Activated CD4-positive, alpha-beta memory T cell treated with anti-CD3 and anti-CD28 coated beads for 36 hours (primary cell): ENCODE data around the gene PPIG. TPM values are rescaled to one million over a fixed set of nuclear protein-coding genes. Genes with fewer than 3 reads are reported as not detected.
"Not testable (repeated sequence)": the region's sequence is repeated elsewhere in the genome, so short reads cannot be mapped to it uniquely, and the experiment has no call there.

Experiments
- CTCF ChIA-PET: fragments of 350-600 bp; sonication (Branson Sonifier 250); formaldehyde crosslinking; loops from one replicate; lab custom pipeline; 2021; ENCODE audit warnings: antibody characterized with exemption, inconsistent platforms; lab: Charles Lee
- POLR2A ChIA-PET: fragments of 350-600 bp; sonication (Branson Sonifier 250); formaldehyde crosslinking; loops from one replicate; lab custom pipeline; 2021; ENCODE audit warnings: antibody characterized with exemption; lab: Charles Lee
- DNase-seq: peaks from one replicate; pipeline ENCODE4 v3.0.0-alpha.2; 2020
- H3K27ac Mint-ChIP-seq: one replicate; pipeline ENCODE4 v1.8.0; 2021; ENCODE audit warnings: mixed read lengths
- H3K27me3 Mint-ChIP-seq: one replicate; pipeline ENCODE4 v1.8.0; 2021; ENCODE audit warnings: mixed read lengths
- H3K36me3 Mint-ChIP-seq: one replicate; pipeline ENCODE4 v1.8.0; 2021; ENCODE audit warnings: mixed read lengths
- H3K4me1 Mint-ChIP-seq: one replicate; pipeline ENCODE4 v1.8.0; 2021; ENCODE audit warnings: low read depth, mixed read lengths
- H3K4me3 Mint-ChIP-seq: one replicate; pipeline ENCODE4 v1.8.0; 2021; ENCODE audit warnings: mild to moderate bottlenecking, mixed read lengths
- H3K9me3 Mint-ChIP-seq: one replicate; pipeline ENCODE4 v1.8.0; 2021; ENCODE audit warnings: mixed read lengths
- intact Hi-C: fragments of 100-400 bp; cut with micrococcal nuclease; formaldehyde crosslinking; loops from one replicate; pipeline ENCODE4 v1.15.1; 2023
- total RNA-seq, 2 experiments: library from RNA; stranded (reverse); gene quantifications; one replicate each; pipeline ENCODE4 v1.2.3, GENCODE V29; 2021

Gene PPIG
- total RNA-seq, 2 experiments from 2014 or later = 52.3 to 55.3 TPM

DNA sequence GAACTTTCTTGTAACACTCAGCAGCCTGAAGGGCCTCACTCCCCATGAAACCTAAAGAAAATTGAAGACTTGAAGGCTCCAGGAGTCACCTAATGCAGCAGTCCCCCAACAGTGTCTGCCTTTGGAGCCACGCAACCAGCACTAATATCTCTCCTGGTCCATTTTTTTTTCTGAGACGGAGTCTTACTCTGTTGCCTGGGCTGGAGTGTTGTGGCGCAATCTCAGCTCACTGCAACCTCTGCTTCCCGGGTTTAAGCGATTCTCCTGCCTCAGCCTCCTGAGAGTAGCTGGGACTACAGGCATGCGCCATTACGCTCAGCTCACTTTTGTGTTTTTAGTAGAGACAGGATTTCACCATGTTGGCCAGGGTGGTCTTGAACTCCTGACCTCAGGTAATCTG, 12.4 kb downstream of the PPIG start:
- H3K27ac Mint-ChIP-seq, H3K9me3 Mint-ChIP-seq, H3K27me3 Mint-ChIP-seq, H3K4me3 Mint-ChIP-seq, intact Hi-C loops, CTCF ChIA-PET, POLR2A ChIA-PET, DNase-seq, H3K36me3 Mint-ChIP-seq: not testable (repeated sequence)
- peaks cover 23% of the 10 kb centered on the region for H3K4me1 Mint-ChIP-seq

DNA sequence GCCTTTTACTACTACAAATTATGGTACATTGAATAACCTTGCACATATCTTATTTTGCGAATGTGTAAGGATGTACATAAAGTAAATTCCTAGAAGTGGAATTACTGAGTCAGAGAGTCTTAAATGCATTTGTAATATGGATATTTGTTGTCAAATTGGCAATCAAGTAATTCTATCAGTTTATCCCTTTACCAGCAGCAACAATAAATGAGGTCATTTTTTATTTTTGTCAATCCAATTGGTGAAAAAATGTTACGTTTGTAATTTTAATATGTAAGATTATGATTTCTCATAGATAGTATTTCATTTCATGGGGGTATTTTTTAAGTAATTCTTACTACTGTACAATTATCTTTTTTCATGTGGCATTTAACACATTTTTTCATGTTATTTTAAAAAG, 14.8 kb downstream of the PPIG start:
- intact Hi-C loops = no loop called here
- H3K36me3 Mint-ChIP-seq = peaks cover 1% of the 10 kb centered on the region
- H3K9me3 Mint-ChIP-seq = no peaks in the 10 kb centered on the region
- H3K27me3 Mint-ChIP-seq = no peaks in the 10 kb centered on the region
- no peak overlapping the region for H3K27ac Mint-ChIP-seq
- ChIA-PET POLR2A (no interaction called here), CTCF (no interaction called here)
- no peak for DNase-seq
- H3K4me3 Mint-ChIP-seq = no peak overlapping the region
- H3K4me1 Mint-ChIP-seq = peaks cover 20% of the 10 kb centered on the region

DNA sequence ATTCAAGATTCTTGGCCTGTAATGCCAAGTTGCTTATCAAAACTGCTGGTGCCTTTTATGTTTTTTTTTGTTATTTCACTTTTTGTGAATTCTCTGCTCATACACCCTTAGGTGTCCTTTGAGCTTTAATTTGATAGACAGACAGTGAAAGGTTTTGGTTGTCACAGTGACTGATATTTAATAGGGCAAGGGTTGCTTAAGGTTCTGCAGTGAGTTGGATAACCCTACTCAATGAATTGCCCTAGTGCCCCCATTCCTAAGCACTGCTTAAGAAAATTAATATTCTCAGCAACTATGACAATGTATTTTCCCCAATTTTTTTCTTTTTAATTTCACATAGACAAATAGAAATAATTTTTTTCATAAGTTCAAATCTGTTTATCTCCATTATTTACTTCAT, 15.4 kb downstream of the PPIG start:
- no peaks in the 10 kb centered on the region for H3K27me3 Mint-ChIP-seq
- CTCF ChIA-PET = interaction anchor here (0.7 kb wide), 1 partner anchor 13 kb away, joined by 3 read pairs; no protein-coding TSS in a partner anchor
- no peak overlapping the region for H3K27ac Mint-ChIP-seq

GRCh38 chr2:169609264-169609663, 25.1 kb downstream of the PPIG start:
- no peaks in the 10 kb centered on the region for H3K27me3 Mint-ChIP-seq
- POLR2A ChIA-PET = no interaction called here
- H3K4me1 Mint-ChIP-seq = no peaks in the 10 kb centered on the region
- H3K36me3 Mint-ChIP-seq = peaks cover 52% of the 10 kb centered on the region
- CTCF ChIA-PET = no interaction called here
- no peak overlapping the region for H3K4me3 Mint-ChIP-seq
- no peaks in the 10 kb centered on the region for H3K9me3 Mint-ChIP-seq
- no peak for DNase-seq
- no peak overlapping the region for H3K27ac Mint-ChIP-seq
- intact Hi-C loops = no loop called here

More for the DNA sequence above, 15.4 kb downstream of the PPIG start:
- H3K36me3 Mint-ChIP-seq = peaks cover 1% of the 10 kb centered on the region
- intact Hi-C loops = no loop called here
- peaks cover 20% of the 10 kb centered on the region for H3K4me1 Mint-ChIP-seq
- no peak overlapping the region for H3K4me3 Mint-ChIP-seq
- POLR2A ChIA-PET = no interaction called here
- no peak for DNase-seq
- H3K9me3 Mint-ChIP-seq = no peaks in the 10 kb centered on the region

- H3K4me1 Mint-ChIP-seq = peaks cover 9% of the 10 kb centered on the region
- DNase-seq = no peak
- intact Hi-C loops = no loop called here
- H3K27me3 Mint-ChIP-seq = no peaks in the 10 kb centered on the region
- peaks cover 82% of the 10 kb centered on the region for H3K36me3 Mint-ChIP-seq
- ChIA-PET POLR2A (no interaction called here), CTCF (interaction anchor here (0.6 kb wide), 1 partner anchor 1248 kb away, joined by 3 read pairs; no protein-coding TSS in a partner anchor)
- H3K9me3 Mint-ChIP-seq = peaks cover 10% of the 10 kb centered on the region
- H3K27ac Mint-ChIP-seq = no peak overlapping the region
- no peak overlapping the region for H3K4me3 Mint-ChIP-seq
Observed at GRCh38 chr2:169613876-169614275, 29.7 kb downstream of the PPIG start.

DNA sequence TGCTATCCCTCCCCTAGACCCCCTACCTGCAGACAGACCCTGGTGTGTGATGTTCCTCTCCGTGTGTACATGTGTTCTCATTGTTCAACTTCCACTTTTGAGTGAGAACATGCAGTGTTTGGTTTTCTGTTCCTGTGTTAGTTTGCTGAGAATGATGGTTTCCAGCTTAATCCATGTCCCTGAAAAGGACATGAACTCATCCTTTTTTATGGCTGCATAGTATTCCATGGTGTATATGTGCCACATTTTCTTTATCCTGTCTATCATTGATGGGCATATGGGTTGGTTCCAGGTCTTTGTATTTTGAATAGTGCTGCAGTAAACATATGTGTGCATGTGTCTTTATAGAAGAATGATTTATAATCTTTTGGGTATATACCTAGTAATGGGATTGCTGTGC, 31.8 kb downstream of the PPIG start:
- H3K4me3 Mint-ChIP-seq, H3K27ac Mint-ChIP-seq, H3K27me3 Mint-ChIP-seq, intact Hi-C loops, POLR2A ChIA-PET, DNase-seq: not testable (repeated sequence)
- CTCF ChIA-PET = interaction anchor here (0.6 kb wide), 1 partner anchor 313 kb away, joined by 3 read pairs; no protein-coding TSS in a partner anchor
- peaks cover 76% of the 10 kb centered on the region for H3K36me3 Mint-ChIP-seq
- peaks cover 19% of the 10 kb centered on the region for H3K4me1 Mint-ChIP-seq
- peaks cover 10% of the 10 kb centered on the region for H3K9me3 Mint-ChIP-seq

- Mint-ChIP-seq H3K9me3 (peaks cover 10% of the 10 kb centered on the region), H3K27me3 (no peaks in the 10 kb centered on the region), H3K27ac (no peak overlapping the region), H3K4me1 (peaks cover 26% of the 10 kb centered on the region), H3K36me3 (peaks cover 57% of the 10 kb centered on the region), H3K4me3 (no peak overlapping the region)
- DNase-seq = no peak
- ChIA-PET POLR2A (no interaction called here), CTCF (no interaction called here)
- intact Hi-C loops = no loop called here
Observed at GRCh38 chr2:169619946-169620345, 35.8 kb downstream of the PPIG start.

- peaks cover 57% of the 10 kb centered on the region for H3K36me3 Mint-ChIP-seq
- intact Hi-C loops = no loop called here
Observed at GRCh38 chr2:169620509-169620908, 36.4 kb downstream of the PPIG start.

DNA sequence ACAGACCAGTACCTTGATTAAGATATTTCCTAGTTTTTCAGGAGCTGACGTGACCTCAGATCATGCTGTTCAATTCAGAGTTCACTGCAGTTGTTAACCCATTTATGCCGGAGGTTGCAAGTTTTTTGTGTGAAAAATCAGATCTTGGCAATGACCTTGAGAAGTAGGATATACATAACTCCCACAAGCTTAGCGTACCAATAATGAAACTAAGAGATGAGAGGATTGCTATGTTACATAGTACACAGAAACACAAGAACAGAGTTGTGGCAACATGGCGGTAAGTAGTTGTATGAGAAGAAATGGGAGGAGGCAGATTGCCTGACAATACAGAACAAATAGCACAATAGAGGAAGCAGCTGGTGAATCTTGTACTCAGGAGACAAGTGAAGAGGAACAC, 39.1 kb downstream of the PPIG start:
- DNase-seq = no peak
- no peaks in the 10 kb centered on the region for H3K9me3 Mint-ChIP-seq
- H3K4me3 Mint-ChIP-seq = no peak overlapping the region
- H3K36me3 Mint-ChIP-seq = peaks cover 37% of the 10 kb centered on the region
- POLR2A ChIA-PET = no interaction called here
- intact Hi-C loops = no loop called here
- CTCF ChIA-PET = no interaction called here
- H3K4me1 Mint-ChIP-seq = peaks cover 20% of the 10 kb centered on the region
- no peaks in the 10 kb centered on the region for H3K27me3 Mint-ChIP-seq
- H3K27ac Mint-ChIP-seq = no peak overlapping the region

More at GRCh38 chr2:169620509-169620908, 36.4 kb downstream of the PPIG start:
- peaks cover 10% of the 10 kb centered on the region for H3K9me3 Mint-ChIP-seq
- no peak overlapping the region for H3K4me3 Mint-ChIP-seq
- POLR2A ChIA-PET = no interaction called here
- CTCF ChIA-PET = no interaction called here
- DNase-seq = no peak
- H3K4me1 Mint-ChIP-seq = peaks cover 26% of the 10 kb centered on the region
- H3K27me3 Mint-ChIP-seq = no peaks in the 10 kb centered on the region
- no peak overlapping the region for H3K27ac Mint-ChIP-seq

- CTCF ChIA-PET = no interaction called here
- Mint-ChIP-seq H3K4me3 (no peak overlapping the region), H3K27ac (no peak overlapping the region), H3K36me3 (peaks cover 26% of the 10 kb centered on the region), H3K9me3 (no peaks in the 10 kb centered on the region), H3K27me3 (no peaks in the 10 kb centered on the region), H3K4me1 (peaks cover 7% of the 10 kb centered on the region)
- DNase-seq = no peak
- intact Hi-C loops = no loop called here
- POLR2A ChIA-PET = interaction anchor here (0.7 kb wide), 1 partner anchor 639 kb away, joined by 3 read pairs; no protein-coding TSS in a partner anchor
Observed at GRCh38 chr2:169625781-169626180, 41.6 kb downstream of the PPIG start.

DNA sequence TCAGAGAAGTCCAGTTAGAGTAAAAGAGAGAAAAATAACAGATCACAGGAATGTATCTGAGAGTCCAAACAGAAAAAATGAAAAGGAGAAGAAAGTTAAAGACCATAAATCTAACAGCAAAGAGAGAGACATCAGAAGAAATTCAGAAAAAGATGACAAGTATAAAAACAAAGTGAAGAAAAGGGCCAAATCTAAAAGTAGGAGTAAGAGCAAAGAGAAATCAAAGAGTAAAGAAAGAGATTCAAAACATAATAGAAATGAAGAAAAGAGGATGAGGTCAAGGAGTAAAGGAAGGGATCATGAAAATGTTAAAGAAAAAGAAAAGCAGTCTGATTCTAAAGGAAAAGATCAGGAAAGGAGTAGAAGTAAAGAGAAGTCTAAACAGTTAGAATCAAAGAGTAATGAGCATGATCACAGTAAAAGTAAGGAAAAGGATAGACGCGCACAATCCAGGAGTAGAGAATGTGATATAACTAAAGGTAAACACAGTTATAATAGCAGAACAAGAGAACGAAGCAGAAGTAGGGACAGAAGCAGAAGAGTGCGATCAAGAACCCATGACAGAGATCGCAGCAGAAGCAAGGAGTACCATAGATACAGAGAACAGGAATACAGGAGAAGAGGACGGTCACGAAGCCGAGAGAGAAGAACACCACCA, 52.4 kb downstream of the PPIG start:
- Mint-ChIP-seq H3K36me3 (peaks cover 18% of the 10 kb centered on the region), H3K4me3 (no peak overlapping the region), H3K27ac (no peak overlapping the region), H3K9me3 (no peaks in the 10 kb centered on the region), H3K4me1 (no peaks in the 10 kb centered on the region), H3K27me3 (no peaks in the 10 kb centered on the region)
- DNase-seq = no peak
- ChIA-PET CTCF (interaction anchor here (0.7 kb wide), 1 partner anchor 766 kb away, joined by 3 read pairs; no protein-coding TSS in a partner anchor), POLR2A (no interaction called here)
- intact Hi-C loops = no loop called here

- CTCF ChIA-PET = interaction anchor here (0.6 kb wide), 1 partner anchor 143 kb away, joined by 3 read pairs; no protein-coding TSS in a partner anchor
- POLR2A ChIA-PET = interaction anchor here (0.6 kb wide), 1 partner anchor 126 kb away, joined by 3 read pairs; no protein-coding TSS in a partner anchor
- Mint-ChIP-seq H3K36me3 (peaks cover 15% of the 10 kb centered on the region), H3K9me3 (no peaks in the 10 kb centered on the region), H3K4me1 (no peaks in the 10 kb centered on the region), H3K27me3 (no peaks in the 10 kb centered on the region), H3K4me3 (no peak overlapping the region), H3K27ac (no peak overlapping the region)
- intact Hi-C loops = no loop called here
- DNase-seq = no peak
Observed at GRCh38 chr2:169637620-169638019, 53.5 kb downstream of the PPIG start.

- no peaks in the 10 kb centered on the region for H3K4me1 Mint-ChIP-seq
- CTCF ChIA-PET = interaction anchor here (1.1 to 1.9 kb wide), 2 partner anchors 10 to 25 kb away, joined by 3 to 5 read pairs; no protein-coding TSS in a partner anchor
Observed at GRCh38 chr2:169640104-169640503, 56.0 kb downstream of the PPIG start.

More at GRCh38 chr2:169640104-169640503, 56.0 kb downstream of the PPIG start:
- no peak overlapping the region for H3K4me3 Mint-ChIP-seq
- no peaks in the 10 kb centered on the region for H3K9me3 Mint-ChIP-seq
- no peak overlapping the region for H3K27ac Mint-ChIP-seq
- peaks cover 9% of the 10 kb centered on the region for H3K36me3 Mint-ChIP-seq
- POLR2A ChIA-PET = no interaction called here
- no peaks in the 10 kb centered on the region for H3K27me3 Mint-ChIP-seq
- intact Hi-C loops = no loop called here
- no peak for DNase-seq
